Measurements from ENCODE around the gene POLR1B.

- TF ChIP-seq CTCF (conservative IDR thresholded peaks at IDR 0.05; ENCODE audit: low read depth, low read length) (no peak), EZH2 (IDR thresholded peaks at IDR 0.05; ENCODE audit: borderline replicate concordance, low read depth, low read length, poor library complexity, severe bottlenecking) (no peak)
These were observed 6.7 kb downstream of the POLR1B start for GRCh38 chr2:112548980-112549379.

Data from A673 (cell line).